ENCODE measurements around the gene WNT3.
"Not testable (repeated sequence)": the region's sequence is repeated elsewhere in the genome, so short reads cannot be mapped to it uniquely, and the experiment has no call there.

WNT3 gene

GRCh38 chr17:46770818-46771560 lies 47.5 kb downstream of the WNT3 start:
- H3K4me3 ChIP-seq (ENCODE audit: low read length) = peak overlapping the region; percentile 32
- peaks cover 4% of the 10 kb centered on the region for H3K4me1 ChIP-seq (ENCODE audit: insufficient read depth, low read length)
- no peaks in the 10 kb centered on the region for H3K9me3 ChIP-seq (ENCODE audit: low read length)
- peaks cover 25% of the 10 kb centered on the region for H3K36me3 ChIP-seq (ENCODE audit: insufficient read depth, low read length)
- H2AFZ ChIP-seq (ENCODE audit: low read depth, low read length) = no peak overlapping the region
- H3K27me3 ChIP-seq (ENCODE audit: insufficient read depth, low read length) = no peaks in the 10 kb centered on the region

- H3K9me3 ChIP-seq (ENCODE audit: low read length) = no peaks in the 10 kb centered on the region
- H3K27me3 ChIP-seq (ENCODE audit: insufficient read depth, low read length) = no peaks in the 10 kb centered on the region
- H3K36me3 ChIP-seq (ENCODE audit: insufficient read depth, low read length) = peaks cover 27% of the 10 kb centered on the region
- H3K4me1 ChIP-seq (ENCODE audit: insufficient read depth, low read length) = peaks cover 4% of the 10 kb centered on the region
- peak overlapping the region; percentile 32 for H3K4me3 ChIP-seq (ENCODE audit: low read length)
- no peak overlapping the region for H2AFZ ChIP-seq (ENCODE audit: low read depth, low read length)
These were observed 48.1 kb downstream of the WNT3 start for GRCh38 chr17:46770439-46770817.

GRCh38 chr17:46769531-46770438 lies 48.7 kb downstream of the WNT3 start:
- no peaks in the 10 kb centered on the region for H3K27me3 ChIP-seq (ENCODE audit: insufficient read depth, low read length)
- no peak overlapping the region for H3K4me3 ChIP-seq (ENCODE audit: low read length)
- no peaks in the 10 kb centered on the region for H3K9me3 ChIP-seq (ENCODE audit: low read length)
- peaks cover 33% of the 10 kb centered on the region for H3K36me3 ChIP-seq (ENCODE audit: insufficient read depth, low read length)
- H3K4me1 ChIP-seq (ENCODE audit: insufficient read depth, low read length) = peaks cover 4% of the 10 kb centered on the region
- H2AFZ ChIP-seq (ENCODE audit: low read depth, low read length) = no peak overlapping the region

- H3K36me3 ChIP-seq (ENCODE audit: insufficient read depth, low read length) = peaks cover 42% of the 10 kb centered on the region
- H3K9me3 ChIP-seq (ENCODE audit: low read length); H3K4me3 ChIP-seq (ENCODE audit: low read length); H3K4me1 ChIP-seq (ENCODE audit: insufficient read depth, low read length); H2AFZ ChIP-seq (ENCODE audit: low read depth, low read length); H3K27me3 ChIP-seq (ENCODE audit: insufficient read depth, low read length): not testable (repeated sequence)
These were observed 49.6 kb downstream of the WNT3 start for GRCh38 chr17:46768896-46769295.

GRCh38 chr17:46768540-46768870 lies 50.0 kb downstream of the WNT3 start:
- no peaks in the 10 kb centered on the region for H3K27me3 ChIP-seq (ENCODE audit: insufficient read depth, low read length)
- no peaks in the 10 kb centered on the region for H3K9me3 ChIP-seq (ENCODE audit: low read length)
- peaks cover 46% of the 10 kb centered on the region for H3K36me3 ChIP-seq (ENCODE audit: insufficient read depth, low read length)
- no peak overlapping the region for H2AFZ ChIP-seq (ENCODE audit: low read depth, low read length)
- H3K4me3 ChIP-seq (ENCODE audit: low read length) = no peak overlapping the region
- peaks cover 4% of the 10 kb centered on the region for H3K4me1 ChIP-seq (ENCODE audit: insufficient read depth, low read length)

GRCh38 chr17:46766493-46767491 lies 51.7 kb downstream of the WNT3 start:
- Histone ChIP-seq H3K4me1 (ENCODE audit: insufficient read depth, low read length) (peaks cover 4% of the 10 kb centered on the region), H3K36me3 (ENCODE audit: insufficient read depth, low read length) (peaks cover 61% of the 10 kb centered on the region), H2AFZ (ENCODE audit: low read depth, low read length) (no peak overlapping the region)

GRCh38 chr17:46765453-46765852 lies 53.0 kb downstream of the WNT3 start:
- peaks cover 72% of the 10 kb centered on the region for H3K36me3 ChIP-seq (ENCODE audit: insufficient read depth, low read length)
- no peaks in the 10 kb centered on the region for H3K9me3 ChIP-seq (ENCODE audit: low read length)
- H3K4me3 ChIP-seq (ENCODE audit: low read length) = no peak overlapping the region
- no peaks in the 10 kb centered on the region for H3K27me3 ChIP-seq (ENCODE audit: insufficient read depth, low read length)
- H2AFZ ChIP-seq (ENCODE audit: low read depth, low read length) = no peak overlapping the region
- peaks cover 2% of the 10 kb centered on the region for H3K4me1 ChIP-seq (ENCODE audit: insufficient read depth, low read length)

More at GRCh38 chr17:46766493-46767491, 51.7 kb downstream of the WNT3 start:
- H3K27me3 ChIP-seq (ENCODE audit: insufficient read depth, low read length) = no peaks in the 10 kb centered on the region
- H3K4me3 ChIP-seq (ENCODE audit: low read length) = no peak overlapping the region
- H3K9me3 ChIP-seq (ENCODE audit: low read length) = no peaks in the 10 kb centered on the region

- no peak overlapping the region for H2AFZ ChIP-seq (ENCODE audit: low read depth, low read length)
- no peak overlapping the region for H3K4me3 ChIP-seq (ENCODE audit: low read length)
- H3K27me3 ChIP-seq (ENCODE audit: insufficient read depth, low read length) = no peaks in the 10 kb centered on the region
- H3K9me3 ChIP-seq (ENCODE audit: low read length) = no peaks in the 10 kb centered on the region
- peaks cover 72% of the 10 kb centered on the region for H3K36me3 ChIP-seq (ENCODE audit: insufficient read depth, low read length)
- no peaks in the 10 kb centered on the region for H3K4me1 ChIP-seq (ENCODE audit: insufficient read depth, low read length)
These were observed 53.6 kb downstream of the WNT3 start for GRCh38 chr17:46764709-46765401.

- H3K36me3 ChIP-seq (ENCODE audit: insufficient read depth, low read length) = peaks cover 76% of the 10 kb centered on the region
These were observed 54.3 kb downstream of the WNT3 start for GRCh38 chr17:46764000-46764708.

GRCh38 chr17:46763416-46763815 lies 55.1 kb downstream of the WNT3 start:
- Histone ChIP-seq H3K4me1 (ENCODE audit: insufficient read depth, low read length) (no peaks in the 10 kb centered on the region), H3K4me3 (ENCODE audit: low read length) (no peak overlapping the region), H3K9me3 (ENCODE audit: low read length) (no peaks in the 10 kb centered on the region), H2AFZ (ENCODE audit: low read depth, low read length) (no peak overlapping the region), H3K36me3 (ENCODE audit: insufficient read depth, low read length) (peaks cover 76% of the 10 kb centered on the region), H3K27me3 (ENCODE audit: insufficient read depth, low read length) (no peaks in the 10 kb centered on the region)

More at GRCh38 chr17:46764000-46764708, 54.3 kb downstream of the WNT3 start:
- Histone ChIP-seq H3K4me1 (ENCODE audit: insufficient read depth, low read length) (no peaks in the 10 kb centered on the region), H3K4me3 (ENCODE audit: low read length) (no peak overlapping the region), H3K27me3 (ENCODE audit: insufficient read depth, low read length) (no peaks in the 10 kb centered on the region), H3K9me3 (ENCODE audit: low read length) (no peaks in the 10 kb centered on the region), H2AFZ (ENCODE audit: low read depth, low read length) (no peak overlapping the region)

- H3K9me3 ChIP-seq (ENCODE audit: low read length) = no peaks in the 10 kb centered on the region
- peaks cover 60% of the 10 kb centered on the region for H3K36me3 ChIP-seq (ENCODE audit: insufficient read depth, low read length)
- no peaks in the 10 kb centered on the region for H3K27me3 ChIP-seq (ENCODE audit: insufficient read depth, low read length)
- H3K4me3 ChIP-seq (ENCODE audit: low read length) = no peak overlapping the region
- H2AFZ ChIP-seq (ENCODE audit: low read depth, low read length) = no peak overlapping the region
- peaks cover 1% of the 10 kb centered on the region for H3K4me1 ChIP-seq (ENCODE audit: insufficient read depth, low read length)
These were observed 59.4 kb downstream of the WNT3 start for GRCh38 chr17:46759141-46759540.

GRCh38 chr17:46758614-46759013 lies 59.9 kb downstream of the WNT3 start:
- Histone ChIP-seq H3K9me3 (ENCODE audit: low read length) (no peaks in the 10 kb centered on the region), H3K4me3 (ENCODE audit: low read length) (no peak overlapping the region), H3K4me1 (ENCODE audit: insufficient read depth, low read length) (peaks cover 6% of the 10 kb centered on the region), H3K27me3 (ENCODE audit: insufficient read depth, low read length) (no peaks in the 10 kb centered on the region), H3K36me3 (ENCODE audit: insufficient read depth, low read length) (peaks cover 55% of the 10 kb centered on the region), H2AFZ (ENCODE audit: low read depth, low read length) (no peak overlapping the region)
